GM19438 (cell line): ENCODE results near the gene CDKL1.

Experiments used
- ATAC-seq: cut with Tn5 transposase; IDR thresholded peaks from one replicate; pipeline ENCODE4 v1.9.1; 2021; ENCODE audit warnings: low read depth; ENCODE audit not compliant: unreplicated experiment

Gene CDKL1

GRCh38 chr14:50290306-50290705 lies 106.4 kb downstream of the CDKL1 start:
- no peak for ATAC-seq

GRCh38 chr14:50288146-50288545 lies 108.5 kb downstream of the CDKL1 start:
- ATAC-seq = no peak

- no peak for ATAC-seq
Measured at GRCh38 chr14:50285861-50286260, 110.8 kb downstream of the CDKL1 start.
